PC-3 (cell line): ENCODE data around the gene PRPH2. TPM values are rescaled to one million over a fixed set of nuclear protein-coding genes. Genes with fewer than 3 reads are reported as not detected.

Source experiments
- ATAC-seq: fragments of 200-7000 bp; cut with Tn5 transposase; 2 replicates; pipeline ENCODE4 v1.9.1; 2020; ENCODE audit warnings: mild to moderate bottlenecking, moderate library complexity
- Bru-seq: library from RNA; stranded (reverse); fragments of 400-500 nt; gene quantifications from one replicate; lab custom pipeline; 2021; lab: Mats Ljungman, UMichigan
- BruChase-seq, 2 experiments: library from RNA; stranded (reverse); fragments of 400-500 nt; gene quantifications; one replicate each; lab custom pipeline; 2021; lab: Mats Ljungman, UMichigan
- BruUV-seq: library from RNA; stranded (reverse); fragments of 400-500 nt; replicated peaks from 2 replicates; lab custom pipeline; 2021; lab: Mats Ljungman, UMichigan
- CTCF ChIA-PET: fragments of 300-600 bp; sonication (Branson Sonifier 250); formaldehyde crosslinking; loops from one replicate; lab custom pipeline; 2022; ENCODE audit warnings: antibody characterized with exemption; lab: Charles Lee
- POLR2A ChIA-PET: fragments of 300-600 bp; sonication (Branson Sonifier 250); formaldehyde crosslinking; loops from one replicate; lab custom pipeline; 2022; ENCODE audit warnings: antibody characterized with exemption; ENCODE audit not compliant: unreplicated experiment; lab: Charles Lee
- DNase-seq: peaks from one replicate; pipeline ENCODE4 v3.0.0-alpha.2; 2015
- H2AFZ ChIP-seq: fragments of 300-600 bp; sonication (generic); 2 replicates; pipeline ENCODE4 v1.6.0; 2016; ENCODE audit warnings: antibody characterized with exemption, low read length
- H3F3A ChIP-seq: fragments of 300-600 bp; sonication (generic); one replicate; pipeline ENCODE4 v1.6.0; 2017; ENCODE audit warnings: antibody characterized with exemption, low read length, control low read depth, mild to moderate bottlenecking; ENCODE audit not compliant: unreplicated experiment
- H3K27ac ChIP-seq: fragments of 300-600 bp; sonication (generic); 2 replicates; pipeline ENCODE4 v1.5.1; 2016; ENCODE audit warnings: mild to moderate bottlenecking, low read length
- H3K27me3 ChIP-seq: fragments of 300-600 bp; sonication (generic); 2 replicates; pipeline ENCODE4 v1.6.1; 2016; ENCODE audit warnings: low read length, mixed read lengths
- H3K36me3 ChIP-seq: fragments of 300-600 bp; sonication (generic); 2 replicates; pipeline ENCODE4 v1.6.1; 2016; ENCODE audit warnings: low read depth, mixed run types, low read length, mixed read lengths
- H3K4me1 ChIP-seq: fragments of 300-600 bp; sonication (generic); 2 replicates; pipeline ENCODE4 v1.5.1; 2016; ENCODE audit warnings: low read length; ENCODE audit not compliant: insufficient read depth
- H3K4me2 ChIP-seq: fragments of 300-600 bp; sonication (generic); 2 replicates; pipeline ENCODE4 v1.6.0; 2016; ENCODE audit warnings: low read length
- H3K4me3 ChIP-seq: fragments of 300-600 bp; sonication (generic); 2 replicates; pipeline ENCODE4 v1.5.1; 2016; ENCODE audit warnings: mild to moderate bottlenecking, low read length, mixed read lengths
- H3K79me2 ChIP-seq: fragments of 300-600 bp; sonication (generic); 2 replicates; pipeline ENCODE4 v1.6.1; 2017; ENCODE audit warnings: low read length, mixed read lengths
- H3K9ac ChIP-seq: fragments of 300-600 bp; sonication (generic); 2 replicates; pipeline ENCODE4 v1.6.0; 2016; ENCODE audit warnings: mild to moderate bottlenecking, low read length
- H3K9me2 ChIP-seq: fragments of 300-600 bp; sonication (generic); replicated peaks from 2 replicates; pipeline ENCODE4 v1.6.1; 2016; ENCODE audit warnings: mixed run types, low read length, mixed read lengths
- H3K9me3 ChIP-seq: fragments of 300-600 bp; sonication (generic); 2 replicates; pipeline ENCODE4 v1.6.1; 2016; ENCODE audit warnings: low read length, mixed read lengths
- H4K20me1 ChIP-seq: fragments of 300-600 bp; sonication (generic); 2 replicates; pipeline ENCODE4 v1.6.1; 2016; ENCODE audit warnings: low read length, mixed read lengths
- CTCF ChIP-seq: fragments of 300-600 bp; sonication (generic); conservative IDR thresholded peaks from 2 replicates; pipeline ENCODE4 v1.5.1; 2017; ENCODE audit warnings: antibody characterized with exemption, low read depth, mild to moderate bottlenecking, low read length
- EZH2 ChIP-seq: fragments of 300-600 bp; sonication (generic); IDR thresholded peaks from one replicate; pipeline ENCODE4 v1.6.1; 2017; ENCODE audit warnings: antibody characterized with exemption, mild to moderate bottlenecking, low read length; ENCODE audit not compliant: unreplicated experiment
- EZH2phosphoT487 ChIP-seq: fragments of 300-600 bp; sonication (generic); IDR thresholded peaks from 2 replicates; pipeline ENCODE4 v1.6.1; 2018; ENCODE audit warnings: mild to moderate bottlenecking, antibody characterized with exemption, low read length, borderline replicate concordance
- intact Hi-C: fragments of 100-400 bp; cut with micrococcal nuclease; formaldehyde crosslinking; loops from 2 replicates; pipeline ENCODE4 v1.9.0; 2023
- long read RNA-seq: library from polyadenylated mRNA; unstranded; transcript quantifications from one replicate; pipeline ENCODE4 v2.0.0, GENCODE V29; 2021; ENCODE audit not compliant: unreplicated experiment
- total RNA-seq: library from RNA; depleted of rRNA; stranded (reverse); fragments of >200 nt; gene quantifications from 2 replicates; pipeline ENCODE4 v1.2.3, GENCODE V29; 2014; rRNA removed

PRPH2 gene
- total RNA-seq (not detected in 2 replicates), Bru-seq, nascent RNA (not detected), BruChase-seq, experiment 1, labeled RNA remaining after a 6-hour chase (not detected), BruChase-seq, experiment 2, labeled RNA remaining after a 2-hour chase (percentile 3 among the genes with signal in this experiment)
- long read RNA-seq = 0 reads

GRCh38 chr6:42722497-42722896, at the start of gene PRPH2:
Gene PRPH2, minus strand, starts transcription at chr6:42722597. Its CDS starts 263 bp downstream, at chr6:42722334.
- ATAC-seq (no peak), DNase-seq (no peak)
- Histone ChIP-seq H3K9ac (no peak within 1 kb of the TSS), H3K9me3 (no peaks in the 10 kb centered on the region), H3K4me3 (no peak within 1 kb of the TSS), H2AFZ (no peak within 1 kb of the TSS), H3K27ac (no peak within 1 kb of the TSS), H3K36me3 (no peaks in the 10 kb centered on the region), H3K27me3 (no peaks in the 10 kb centered on the region), H3K9me2 (no peaks in the 10 kb centered on the region), H3K79me2 (no peaks in the 10 kb centered on the region), H3K4me2 (no peak within 1 kb of the TSS), H4K20me1 (no peaks in the 10 kb centered on the region), H3F3A (no peaks in the 10 kb centered on the region), H3K4me1 (peaks cover 7% of the 10 kb centered on the region; the same call in 1 of the 2 replicates)
- TF ChIP-seq CTCF = no peak
- TF ChIP-seq EZH2 = no peak
- no peak for TF ChIP-seq EZH2phosphoT487
- ChIA-PET POLR2A (no interaction called here), CTCF (no interaction called here)
- no TSS peak for BruUV-seq
- intact Hi-C loops = no loop called here

GRCh38 chr6:42771741-42772100, 49.3 kb upstream of the PRPH2 start:
- no peaks in the 10 kb centered on the region for H3K9me3 ChIP-seq
- H3K36me3 ChIP-seq = no peaks in the 10 kb centered on the region
- no peaks in the 10 kb centered on the region for H3K9me2 ChIP-seq
- ChIA-PET CTCF (no interaction called here), POLR2A (no interaction called here)
- H3K4me3 ChIP-seq = no peak overlapping the region
- ATAC-seq (no peak), DNase-seq (no peak)
- peaks cover 5% of the 10 kb centered on the region for H3K4me1 ChIP-seq
- H3K79me2 ChIP-seq = no peaks in the 10 kb centered on the region
- no peaks in the 10 kb centered on the region for H3K27me3 ChIP-seq
- H4K20me1 ChIP-seq = no peaks in the 10 kb centered on the region
- H3K27ac ChIP-seq = no peak overlapping the region
- intact Hi-C loops = no loop called here
- H3F3A ChIP-seq = no peaks in the 10 kb centered on the region
- no TSS peak for BruUV-seq
- TF ChIP-seq CTCF (no peak), EZH2phosphoT487 (no peak), EZH2 (no peak)
- no peak overlapping the region for H2AFZ ChIP-seq
- no peak overlapping the region for H3K4me2 ChIP-seq
- no peak overlapping the region for H3K9ac ChIP-seq

DNA sequence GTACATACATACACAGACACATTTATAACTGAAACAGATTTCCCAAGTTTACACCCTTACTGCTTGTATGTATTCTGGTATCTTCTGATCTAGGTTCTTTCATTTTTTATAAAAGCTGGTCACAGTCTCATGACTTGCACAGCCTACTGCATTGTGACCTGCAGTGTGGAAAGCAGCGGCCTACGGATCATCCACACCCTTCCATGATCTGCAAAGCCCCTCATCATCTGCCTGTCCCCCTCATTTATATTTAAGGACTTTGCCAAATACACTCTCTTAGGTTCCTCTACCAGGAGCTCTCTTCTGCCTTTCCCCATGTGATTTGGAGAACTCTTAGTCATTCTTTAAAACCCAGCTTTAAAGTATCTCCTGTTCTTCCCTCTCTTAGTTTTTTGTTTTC, 47.4 kb upstream of the PRPH2 start:
- DNase-seq (no peak), ATAC-seq (no peak)
- H4K20me1 ChIP-seq = no peaks in the 10 kb centered on the region
- intact Hi-C loops = no loop called here
- no peak overlapping the region for H3K4me3 ChIP-seq
- TF ChIP-seq EZH2phosphoT487 = no peak
- no peak for TF ChIP-seq CTCF
- TF ChIP-seq EZH2 = no peak
- no peaks in the 10 kb centered on the region for H3K27me3 ChIP-seq
- H3K27ac ChIP-seq = no peak overlapping the region
- H3K36me3 ChIP-seq = no peaks in the 10 kb centered on the region
- no peaks in the 10 kb centered on the region for H3K9me2 ChIP-seq
- ChIA-PET CTCF (no interaction called here), POLR2A (no interaction called here)
- H3K4me1 ChIP-seq = peaks cover 23% of the 10 kb centered on the region
- H3K79me2 ChIP-seq = no peaks in the 10 kb centered on the region
- no peak overlapping the region for H3K4me2 ChIP-seq
- BruUV-seq = no TSS peak
- H3K9me3 ChIP-seq = no peaks in the 10 kb centered on the region
- H3K9ac ChIP-seq = no peak overlapping the region
- H2AFZ ChIP-seq = no peak overlapping the region
- H3F3A ChIP-seq = peaks cover 8% of the 10 kb centered on the region
